NCI-H446 treated with DMSO at 0.1 percent for 48 hours (cell line): ENCODE results near the gene NRXN3.

Experiments used
- DNase-seq: peaks from one replicate; lab custom pipeline; 2025; lab: John Stamatoyannopoulos, UW

NRXN3 gene

GRCh38 chr14:78637489-78637888 is 467.3 kb downstream of the NRXN3 start:
- no peak for DNase-seq

DNA sequence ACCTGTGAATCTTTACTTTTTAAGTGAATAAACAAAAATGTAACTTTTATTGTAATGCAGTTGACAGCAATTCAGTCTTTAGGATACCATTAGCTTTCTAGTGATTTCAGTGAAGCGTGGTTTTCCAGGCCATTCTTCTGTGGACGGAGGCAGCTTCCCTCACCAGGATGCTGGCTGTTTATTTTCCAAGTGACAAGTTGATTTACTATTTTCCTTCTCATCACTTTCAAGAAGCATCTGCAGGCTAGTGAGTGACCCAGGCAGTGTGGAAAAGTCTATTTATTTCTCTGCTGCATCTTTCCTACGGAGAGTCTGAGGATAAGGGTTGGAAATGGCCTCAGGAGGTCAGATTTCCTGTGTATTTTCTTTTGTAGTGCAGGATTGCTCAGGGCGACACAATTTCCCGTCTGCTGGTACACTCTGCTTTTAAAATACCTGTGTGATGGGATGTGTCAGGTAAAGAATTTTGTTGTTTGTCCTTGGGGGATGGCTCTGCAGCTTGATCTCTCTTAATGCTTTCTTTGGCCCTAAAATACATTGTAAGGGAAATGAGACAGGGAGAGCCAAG is 467.8 kb downstream of the NRXN3 start:
- no peak for DNase-seq

DNA sequence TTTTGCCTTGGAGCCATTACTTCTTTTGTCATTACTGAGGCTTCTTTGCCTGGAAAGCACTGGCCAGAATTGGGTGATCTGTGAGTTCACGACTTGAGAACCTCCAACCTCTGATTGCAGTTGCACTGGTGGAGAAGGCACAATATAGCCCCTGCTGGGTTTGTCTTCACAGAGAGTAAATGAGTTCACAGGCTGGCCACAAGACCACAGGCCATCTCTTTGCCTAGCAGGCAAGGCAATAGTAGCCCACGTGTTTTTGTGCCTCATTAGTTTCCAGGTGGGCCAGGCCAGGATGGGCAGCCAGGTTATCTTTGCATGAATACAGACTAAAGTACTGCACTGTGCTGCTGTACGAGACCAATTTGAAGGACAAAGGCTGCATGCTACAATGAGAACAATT is 468.8 kb downstream of the NRXN3 start:
- no peak for DNase-seq

- no peak for DNase-seq
Observed at GRCh38 chr14:78644824-78645559, 474.8 kb downstream of the NRXN3 start.

GRCh38 chr14:78652727-78653126 is 482.6 kb downstream of the NRXN3 start:
- no peak for DNase-seq

- DNase-seq: no peak
Observed at GRCh38 chr14:78653173-78653572, 483.0 kb downstream of the NRXN3 start.

DNA sequence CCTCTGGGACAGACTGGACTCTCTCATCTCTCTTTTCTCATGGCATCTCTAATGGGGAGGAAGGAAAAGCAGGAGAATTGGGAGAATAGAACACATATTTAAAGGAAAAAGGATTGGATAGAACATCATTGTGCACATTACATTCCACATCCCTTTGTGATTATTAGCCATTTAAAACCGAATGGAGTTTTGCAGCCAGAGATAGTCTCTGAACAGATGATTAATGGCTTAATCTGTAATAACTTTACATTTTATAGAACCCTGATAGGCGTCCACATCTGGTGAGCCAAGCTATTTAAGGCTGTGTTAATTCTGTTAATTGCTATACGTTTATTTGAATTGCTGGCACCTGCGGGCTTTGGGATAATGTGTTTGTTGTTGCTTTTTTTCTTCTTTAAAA is 487.3 kb downstream of the NRXN3 start:
- no peak for DNase-seq

- DNase-seq: no peak
Observed at GRCh38 chr14:78664841-78665240, 494.7 kb downstream of the NRXN3 start.

- no peak for DNase-seq
Observed at GRCh38 chr14:78666336-78667056, 496.3 kb downstream of the NRXN3 start.

DNA sequence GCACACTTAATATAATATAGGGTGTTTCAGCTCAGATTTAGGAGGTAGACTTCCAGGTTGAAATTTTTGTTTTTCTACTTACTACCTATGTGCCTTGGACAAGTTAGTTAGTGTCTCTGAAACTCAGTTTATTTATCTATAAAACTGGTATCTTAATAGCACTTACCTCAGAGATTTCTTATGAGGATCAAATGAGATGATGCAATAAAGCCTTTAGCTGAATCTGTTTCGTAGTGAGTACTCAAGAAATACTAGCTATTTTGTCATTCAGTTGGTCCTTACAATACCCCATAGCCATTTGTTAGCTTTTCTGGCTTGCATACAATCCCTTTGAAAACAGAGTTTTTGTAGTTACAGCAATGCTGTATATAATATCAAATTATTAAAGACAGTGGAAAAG is 497.0 kb downstream of the NRXN3 start:
- no peak for DNase-seq

DNA sequence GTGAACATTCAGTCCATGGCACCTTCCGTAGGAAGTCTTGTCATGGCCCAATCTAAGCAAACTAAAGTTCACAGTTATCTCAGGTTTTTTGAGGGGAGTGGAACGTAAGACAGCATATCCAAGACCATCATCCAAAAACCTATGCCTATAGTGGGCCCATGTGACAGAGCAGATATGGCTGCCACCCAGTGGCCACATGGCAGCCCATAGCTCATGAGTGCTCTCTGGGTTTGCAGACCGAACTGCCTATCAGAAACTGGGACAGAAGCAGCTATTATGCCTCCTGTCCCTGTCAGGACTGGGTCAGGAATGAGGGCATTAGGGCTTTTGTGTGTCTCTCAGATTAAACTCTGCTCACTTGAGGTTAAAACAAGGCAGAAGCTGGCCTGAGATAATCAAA is 503.7 kb downstream of the NRXN3 start:
- no peak for DNase-seq

- DNase-seq: no peak
Observed at GRCh38 chr14:78674820-78675219, 504.6 kb downstream of the NRXN3 start.

GRCh38 chr14:78683206-78683605 is 513.0 kb downstream of the NRXN3 start:
- no peak for DNase-seq

DNA sequence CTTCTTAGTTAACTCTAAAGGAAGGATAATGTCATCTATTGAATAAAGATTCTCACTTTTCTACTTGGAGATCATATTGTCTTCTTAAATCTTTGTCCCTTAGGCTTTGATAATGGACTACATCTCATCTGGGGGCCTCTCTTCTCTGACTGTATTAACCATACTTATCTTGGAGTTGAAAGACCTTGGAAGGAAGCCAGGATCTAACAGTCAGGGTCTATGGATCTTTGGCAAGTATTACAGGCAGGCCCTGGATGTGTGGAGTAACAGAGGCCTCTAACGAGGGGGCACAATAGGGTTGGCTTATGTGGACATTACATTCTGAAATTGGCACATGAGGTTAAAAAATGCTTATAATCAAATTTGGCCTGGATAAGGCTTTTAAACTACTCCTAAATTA is 513.8 kb downstream of the NRXN3 start:
- no peak for DNase-seq

- no peak for DNase-seq
Observed at GRCh38 chr14:78688503-78688902, 518.3 kb downstream of the NRXN3 start.

- no peak for DNase-seq
Observed at GRCh38 chr14:78690836-78691235, 520.7 kb downstream of the NRXN3 start.

DNA sequence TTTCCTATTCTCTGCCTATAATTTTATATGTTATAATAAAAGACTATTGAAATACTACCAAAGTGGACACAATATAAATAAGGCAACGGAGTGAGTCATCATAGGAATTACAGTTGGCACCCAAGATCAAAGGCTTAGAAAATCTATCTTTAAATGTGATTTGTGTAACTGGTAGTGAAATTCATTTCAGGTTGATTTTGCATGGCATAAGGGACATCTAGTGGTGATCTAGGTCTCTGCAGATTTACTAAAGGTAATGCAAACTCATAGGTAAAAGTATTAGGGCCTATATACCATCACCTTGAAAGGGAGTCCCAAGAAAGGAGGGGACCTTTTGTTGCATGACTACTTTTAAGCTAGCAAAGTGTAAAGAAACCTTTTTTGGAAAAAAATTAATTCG is 527.2 kb downstream of the NRXN3 start:
- no peak for DNase-seq

GRCh38 chr14:78698991-78699390 is 528.8 kb downstream of the NRXN3 start:
- no peak for DNase-seq

- no peak for DNase-seq
Observed at GRCh38 chr14:78700236-78700635, 530.1 kb downstream of the NRXN3 start.

DNA sequence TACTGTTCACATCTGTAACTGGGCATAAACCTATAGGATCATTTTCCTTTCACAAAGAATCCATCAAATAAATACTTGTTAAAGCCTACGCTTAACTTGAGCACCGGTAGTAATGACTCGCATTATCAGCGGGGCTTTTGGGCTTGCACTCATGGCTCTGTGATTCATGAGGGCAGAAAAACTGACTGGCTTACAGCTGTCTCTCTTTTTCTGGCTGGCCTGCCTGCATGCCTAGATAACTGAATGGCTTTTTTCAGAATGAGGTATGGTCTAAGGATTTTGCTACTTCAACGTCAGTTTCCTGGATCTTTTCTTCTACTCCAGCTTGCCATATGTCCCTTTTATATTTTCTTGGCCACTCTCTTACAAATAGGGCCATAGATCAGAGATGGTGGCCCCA is 531.1 kb downstream of the NRXN3 start:
- DNase-seq: peak; percentile 35

- no peak for DNase-seq
Observed at GRCh38 chr14:78704965-78705364, 534.8 kb downstream of the NRXN3 start.

DNA sequence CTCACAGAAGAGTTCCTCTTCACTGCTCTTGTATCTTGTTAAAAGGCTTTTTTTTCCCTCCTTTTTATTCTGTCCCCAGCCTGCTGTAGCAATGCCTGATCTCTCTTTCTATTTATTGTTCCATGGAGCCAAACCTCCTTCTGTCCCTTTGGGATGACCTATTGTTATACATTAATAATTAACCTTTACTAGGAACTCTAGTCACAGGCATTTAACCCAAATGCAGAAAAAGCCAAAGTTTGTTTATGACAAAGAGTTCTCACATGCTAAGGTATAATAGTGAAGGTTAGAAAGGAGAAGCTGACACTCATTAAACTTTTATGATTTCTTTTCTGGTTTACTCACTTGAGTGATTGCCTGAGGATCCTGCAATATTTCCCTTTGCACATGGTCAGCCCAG is 535.8 kb downstream of the NRXN3 start:
- no peak for DNase-seq

GRCh38 chr14:78709795-78710557 is 539.8 kb downstream of the NRXN3 start:
- no peak for DNase-seq
